ENCODE measurements around the gene DHFR. TPM values are rescaled to one million over a fixed set of nuclear protein-coding genes. Genes with fewer than 3 reads are reported as not detected.

DHFR gene
- polyA plus RNA-seq, 1 of the 3 experiments (the other 2 are of a cell fraction), result 16.6 TPM

GRCh38 chr5:80594810-80595209 lies 60.0 kb downstream of the DHFR start:
- no peak overlapping the region for H3K27ac ChIP-seq (ENCODE audit: low read depth in 2 of 2, low read length in 1 of 2)
- no peak for DNase-seq
- H3K27me3 ChIP-seq (ENCODE audit: insufficient read depth), result no peaks in the 10 kb centered on the region
- ChIA-PET POLR2A (no interaction called here), CTCF (no interaction called here)
- H3K79me2 ChIP-seq (ENCODE audit: insufficient read depth), result no peaks in the 10 kb centered on the region
- no peaks in the 10 kb centered on the region for H3K9me2 ChIP-seq
- no peaks in the 10 kb centered on the region for H3F3A ChIP-seq (replicated peaks; ENCODE audit: insufficient read depth)
- no peaks in the 10 kb centered on the region for H3K4me1 ChIP-seq (ENCODE audit: control insufficient read depth in 1 of 2, insufficient read depth in 2 of 2, low read depth in 1 of 2, low read length in 1 of 2)
- no peaks in the 10 kb centered on the region for H3K9me3 ChIP-seq
- H2AFZ ChIP-seq (ENCODE audit: low read depth), result no peak overlapping the region
- no peak overlapping the region for H3K4me2 ChIP-seq
- no peak overlapping the region for H3K4me3 ChIP-seq (ENCODE audit: low read depth in 2 of 2, low read length in 1 of 2)
- TF ChIP-seq SMC3 (IDR thresholded peaks at IDR 0.05; ENCODE audit: low read depth, low read length) (no peak), JUND (IDR thresholded peaks at IDR 0.05) (no peak), GATA2 (CRISPR knock-in tag; IDR thresholded peaks at IDR 0.05) (no peak), FOSL2 (IDR thresholded peaks at IDR 0.05; ENCODE audit: borderline replicate concordance, low read depth) (no peak), RCOR1 (IDR thresholded peaks at IDR 0.05; ENCODE audit: low read length) (no peak), SIN3A (IDR thresholded peaks at IDR 0.05; ENCODE audit: borderline replicate concordance, low read depth, low read length) (no peak), YY1 (IDR thresholded peaks at IDR 0.05; ENCODE audit: low read depth) (no peak), POLR2AphosphoS5 (IDR thresholded peaks at IDR 0.05; ENCODE audit: low read depth, low read length) (no peak), EP300 (IDR thresholded peaks at IDR 0.05; ENCODE audit: borderline replicate concordance in 1 of 2, low read depth in 1 of 2, low read length in 1 of 2) (no peak), GABPA (IDR thresholded peaks at IDR 0.05; ENCODE audit: low read depth) (no peak), RXRA (IDR thresholded peaks at IDR 0.05; ENCODE audit: borderline replicate concordance, low read depth) (no peak), USF1 (IDR thresholded peaks at IDR 0.05; ENCODE audit: borderline replicate concordance, low read depth) (no peak), PBX3 (IDR thresholded peaks at IDR 0.05) (no peak), REST (IDR thresholded peaks at IDR 0.05; ENCODE audit: low read depth, low read length) (no peak)
- TF ChIP-seq, protein P1, sequence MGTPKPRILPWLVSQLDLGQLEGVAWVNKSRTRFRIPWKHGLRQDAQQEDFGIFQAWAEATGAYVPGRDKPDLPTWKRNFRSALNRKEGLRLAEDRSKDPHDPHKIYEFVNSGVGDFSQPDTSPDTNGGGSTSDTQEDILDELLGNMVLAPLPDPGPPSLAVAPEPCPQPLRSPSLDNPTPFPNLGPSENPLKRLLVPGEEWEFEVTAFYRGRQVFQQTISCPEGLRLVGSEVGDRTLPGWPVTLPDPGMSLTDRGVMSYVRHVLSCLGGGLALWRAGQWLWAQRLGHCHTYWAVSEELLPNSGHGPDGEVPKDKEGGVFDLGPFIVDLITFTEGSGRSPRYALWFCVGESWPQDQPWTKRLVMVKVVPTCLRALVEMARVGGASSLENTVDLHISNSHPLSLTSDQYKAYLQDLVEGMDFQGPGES (IDR thresholded peaks at IDR 0.05; ENCODE audit: low read depth, low read length), result no peak
- TF ChIP-seq, protein P2, sequence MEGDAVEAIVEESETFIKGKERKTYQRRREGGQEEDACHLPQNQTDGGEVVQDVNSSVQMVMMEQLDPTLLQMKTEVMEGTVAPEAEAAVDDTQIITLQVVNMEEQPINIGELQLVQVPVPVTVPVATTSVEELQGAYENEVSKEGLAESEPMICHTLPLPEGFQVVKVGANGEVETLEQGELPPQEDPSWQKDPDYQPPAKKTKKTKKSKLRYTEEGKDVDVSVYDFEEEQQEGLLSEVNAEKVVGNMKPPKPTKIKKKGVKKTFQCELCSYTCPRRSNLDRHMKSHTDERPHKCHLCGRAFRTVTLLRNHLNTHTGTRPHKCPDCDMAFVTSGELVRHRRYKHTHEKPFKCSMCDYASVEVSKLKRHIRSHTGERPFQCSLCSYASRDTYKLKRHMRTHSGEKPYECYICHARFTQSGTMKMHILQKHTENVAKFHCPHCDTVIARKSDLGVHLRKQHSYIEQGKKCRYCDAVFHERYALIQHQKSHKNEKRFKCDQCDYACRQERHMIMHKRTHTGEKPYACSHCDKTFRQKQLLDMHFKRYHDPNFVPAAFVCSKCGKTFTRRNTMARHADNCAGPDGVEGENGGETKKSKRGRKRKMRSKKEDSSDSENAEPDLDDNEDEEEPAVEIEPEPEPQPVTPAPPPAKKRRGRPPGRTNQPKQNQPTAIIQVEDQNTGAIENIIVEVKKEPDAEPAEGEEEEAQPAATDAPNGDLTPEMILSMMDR (IDR thresholded peaks at IDR 0.05), result no peak
- TF ChIP-seq, protein P3, sequence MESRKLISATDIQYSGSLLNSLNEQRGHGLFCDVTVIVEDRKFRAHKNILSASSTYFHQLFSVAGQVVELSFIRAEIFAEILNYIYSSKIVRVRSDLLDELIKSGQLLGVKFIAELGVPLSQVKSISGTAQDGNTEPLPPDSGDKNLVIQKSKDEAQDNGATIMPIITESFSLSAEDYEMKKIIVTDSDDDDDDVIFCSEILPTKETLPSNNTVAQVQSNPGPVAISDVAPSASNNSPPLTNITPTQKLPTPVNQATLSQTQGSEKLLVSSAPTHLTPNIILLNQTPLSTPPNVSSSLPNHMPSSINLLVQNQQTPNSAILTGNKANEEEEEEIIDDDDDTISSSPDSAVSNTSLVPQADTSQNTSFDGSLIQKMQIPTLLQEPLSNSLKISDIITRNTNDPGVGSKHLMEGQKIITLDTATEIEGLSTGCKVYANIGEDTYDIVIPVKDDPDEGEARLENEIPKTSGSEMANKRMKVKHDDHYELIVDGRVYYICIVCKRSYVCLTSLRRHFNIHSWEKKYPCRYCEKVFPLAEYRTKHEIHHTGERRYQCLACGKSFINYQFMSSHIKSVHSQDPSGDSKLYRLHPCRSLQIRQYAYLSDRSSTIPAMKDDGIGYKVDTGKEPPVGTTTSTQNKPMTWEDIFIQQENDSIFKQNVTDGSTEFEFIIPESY (IDR thresholded peaks at IDR 0.05; ENCODE audit: borderline replicate concordance, low read depth), result no peak
- H4K20me1 ChIP-seq (ENCODE audit: insufficient read depth), result no peaks in the 10 kb centered on the region
- no peak overlapping the region for H3K9ac ChIP-seq
- no peaks in the 10 kb centered on the region for H3K36me3 ChIP-seq (replicated peaks in 1 of 2; ENCODE audit: control insufficient read depth in 1 of 2, insufficient read depth in 2 of 2, low read length in 1 of 2)
- WGBS (ENCODE audit: low lambda C conversion rate), result 100% methylated on average over 2 of the region's 2 CpGs
